PC-3 (cell line): ENCODE measurements around the gene LYRM4. TPM values are rescaled to one million over a fixed set of nuclear protein-coding genes. Genes with fewer than 3 reads are reported as not detected.

Experiments
- ATAC-seq: fragments of 200-7000 bp; cut with Tn5 transposase; 2 replicates; pipeline ENCODE4 v1.9.1; 2020; ENCODE audit warnings: mild to moderate bottlenecking, moderate library complexity
- BruUV-seq: library from RNA; stranded (reverse); fragments of 400-500 nt; replicated peaks from 2 replicates; lab custom pipeline; 2021; lab: Mats Ljungman, UMichigan
- CTCF ChIA-PET: fragments of 300-600 bp; sonication (Branson Sonifier 250); formaldehyde crosslinking; loops from one replicate; lab custom pipeline; 2022; ENCODE audit warnings: antibody characterized with exemption; lab: Charles Lee
- POLR2A ChIA-PET: fragments of 300-600 bp; sonication (Branson Sonifier 250); formaldehyde crosslinking; loops from one replicate; lab custom pipeline; 2022; ENCODE audit warnings: antibody characterized with exemption; ENCODE audit not compliant: unreplicated experiment; lab: Charles Lee
- DNase-seq: peaks from one replicate; pipeline ENCODE4 v3.0.0-alpha.2; 2015
- H2AFZ ChIP-seq: fragments of 300-600 bp; sonication (generic); 2 replicates; pipeline ENCODE4 v1.6.0; 2016; ENCODE audit warnings: antibody characterized with exemption, low read length
- H3F3A ChIP-seq: fragments of 300-600 bp; sonication (generic); one replicate; pipeline ENCODE4 v1.6.0; 2017; ENCODE audit warnings: antibody characterized with exemption, low read length, control low read depth, mild to moderate bottlenecking; ENCODE audit not compliant: unreplicated experiment
- H3K27ac ChIP-seq: fragments of 300-600 bp; sonication (generic); 2 replicates; pipeline ENCODE4 v1.5.1; 2016; ENCODE audit warnings: mild to moderate bottlenecking, low read length
- H3K27me3 ChIP-seq: fragments of 300-600 bp; sonication (generic); 2 replicates; pipeline ENCODE4 v1.6.1; 2016; ENCODE audit warnings: low read length, mixed read lengths
- H3K36me3 ChIP-seq: fragments of 300-600 bp; sonication (generic); 2 replicates; pipeline ENCODE4 v1.6.1; 2016; ENCODE audit warnings: low read depth, mixed run types, low read length, mixed read lengths
- H3K4me1 ChIP-seq: fragments of 300-600 bp; sonication (generic); 2 replicates; pipeline ENCODE4 v1.5.1; 2016; ENCODE audit warnings: low read length; ENCODE audit not compliant: insufficient read depth
- H3K4me2 ChIP-seq: fragments of 300-600 bp; sonication (generic); 2 replicates; pipeline ENCODE4 v1.6.0; 2016; ENCODE audit warnings: low read length
- H3K4me3 ChIP-seq: fragments of 300-600 bp; sonication (generic); 2 replicates; pipeline ENCODE4 v1.5.1; 2016; ENCODE audit warnings: mild to moderate bottlenecking, low read length, mixed read lengths
- H3K79me2 ChIP-seq: fragments of 300-600 bp; sonication (generic); 2 replicates; pipeline ENCODE4 v1.6.1; 2017; ENCODE audit warnings: low read length, mixed read lengths
- H3K9ac ChIP-seq: fragments of 300-600 bp; sonication (generic); 2 replicates; pipeline ENCODE4 v1.6.0; 2016; ENCODE audit warnings: mild to moderate bottlenecking, low read length
- H3K9me2 ChIP-seq: fragments of 300-600 bp; sonication (generic); replicated peaks from 2 replicates; pipeline ENCODE4 v1.6.1; 2016; ENCODE audit warnings: mixed run types, low read length, mixed read lengths
- H3K9me3 ChIP-seq: fragments of 300-600 bp; sonication (generic); 2 replicates; pipeline ENCODE4 v1.6.1; 2016; ENCODE audit warnings: low read length, mixed read lengths
- H4K20me1 ChIP-seq: fragments of 300-600 bp; sonication (generic); 2 replicates; pipeline ENCODE4 v1.6.1; 2016; ENCODE audit warnings: low read length, mixed read lengths
- EZH2 ChIP-seq: fragments of 300-600 bp; sonication (generic); IDR thresholded peaks from one replicate; pipeline ENCODE4 v1.6.1; 2017; ENCODE audit warnings: antibody characterized with exemption, mild to moderate bottlenecking, low read length; ENCODE audit not compliant: unreplicated experiment
- EZH2phosphoT487 ChIP-seq: fragments of 300-600 bp; sonication (generic); IDR thresholded peaks from 2 replicates; pipeline ENCODE4 v1.6.1; 2018; ENCODE audit warnings: mild to moderate bottlenecking, antibody characterized with exemption, low read length, borderline replicate concordance
- intact Hi-C: fragments of 100-400 bp; cut with micrococcal nuclease; formaldehyde crosslinking; loops from 2 replicates; pipeline ENCODE4 v1.9.0; 2023
- total RNA-seq: library from RNA; depleted of rRNA; stranded (reverse); fragments of >200 nt; gene quantifications from 2 replicates; pipeline ENCODE4 v1.2.3, GENCODE V29; 2014
- TF ChIP-seq, protein P1 (sequence below): fragments of 300-600 bp; sonication (generic); conservative IDR thresholded peaks from 2 replicates; pipeline ENCODE4 v1.5.1; 2017; ENCODE audit warnings: antibody characterized with exemption, low read depth, mild to moderate bottlenecking, low read length

Gene LYRM4
- total RNA-seq, 1 experiment from 2014 or later, result 27.7 TPM

DNA sequence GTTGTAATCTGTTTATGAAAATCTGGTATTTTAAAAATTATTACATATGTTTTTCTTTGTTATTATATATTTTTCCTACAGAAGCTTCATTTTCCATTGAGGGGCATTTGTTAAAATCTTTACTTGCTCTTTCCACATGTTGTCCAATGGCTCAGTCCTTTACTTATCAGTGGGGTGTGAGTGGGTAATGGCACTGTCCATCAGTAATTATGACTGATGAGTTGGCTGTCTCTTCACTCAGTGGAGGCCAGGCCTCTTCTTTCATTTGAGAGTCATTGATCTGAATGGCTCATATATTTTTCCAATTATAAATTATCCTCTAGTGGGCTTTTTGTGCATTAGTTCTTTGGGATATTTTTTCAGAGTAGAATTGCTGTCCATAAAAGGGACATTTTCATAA lies 46.3 kb upstream of the LYRM4 start:
- Histone ChIP-seq H3K9me2 (no peaks in the 10 kb centered on the region), H3K9me3 (no peaks in the 10 kb centered on the region), H3K36me3 (no peaks in the 10 kb centered on the region), H3K4me2 (no peak overlapping the region), H3K9ac (no peak overlapping the region), H3K79me2 (peaks cover 17% of the 10 kb centered on the region), H3F3A (no peaks in the 10 kb centered on the region), H3K27me3 (no peaks in the 10 kb centered on the region), H3K27ac (peak overlapping the region; percentile 68; the same call in 1 of the 2 replicates), H2AFZ (no peak overlapping the region), H4K20me1 (no peaks in the 10 kb centered on the region), H3K4me1 (peaks cover 22% of the 10 kb centered on the region), H3K4me3 (no peak overlapping the region)
- CTCF ChIA-PET, result no interaction called here
- DNase-seq (no peak), ATAC-seq (no peak)
- POLR2A ChIA-PET, result interaction anchor here (0.6 kb wide), 1 partner anchor 162 kb away, joined by 6 read pairs; no protein-coding TSS in a partner anchor
- TF ChIP-seq EZH2phosphoT487 (no peak), EZH2 (no peak)
- TF ChIP-seq, protein P1, sequence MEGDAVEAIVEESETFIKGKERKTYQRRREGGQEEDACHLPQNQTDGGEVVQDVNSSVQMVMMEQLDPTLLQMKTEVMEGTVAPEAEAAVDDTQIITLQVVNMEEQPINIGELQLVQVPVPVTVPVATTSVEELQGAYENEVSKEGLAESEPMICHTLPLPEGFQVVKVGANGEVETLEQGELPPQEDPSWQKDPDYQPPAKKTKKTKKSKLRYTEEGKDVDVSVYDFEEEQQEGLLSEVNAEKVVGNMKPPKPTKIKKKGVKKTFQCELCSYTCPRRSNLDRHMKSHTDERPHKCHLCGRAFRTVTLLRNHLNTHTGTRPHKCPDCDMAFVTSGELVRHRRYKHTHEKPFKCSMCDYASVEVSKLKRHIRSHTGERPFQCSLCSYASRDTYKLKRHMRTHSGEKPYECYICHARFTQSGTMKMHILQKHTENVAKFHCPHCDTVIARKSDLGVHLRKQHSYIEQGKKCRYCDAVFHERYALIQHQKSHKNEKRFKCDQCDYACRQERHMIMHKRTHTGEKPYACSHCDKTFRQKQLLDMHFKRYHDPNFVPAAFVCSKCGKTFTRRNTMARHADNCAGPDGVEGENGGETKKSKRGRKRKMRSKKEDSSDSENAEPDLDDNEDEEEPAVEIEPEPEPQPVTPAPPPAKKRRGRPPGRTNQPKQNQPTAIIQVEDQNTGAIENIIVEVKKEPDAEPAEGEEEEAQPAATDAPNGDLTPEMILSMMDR, result no peak
- intact Hi-C loops, result loop anchor here (5.0 kb wide), 1 partner anchor 70 kb away; no protein-coding TSS in a partner anchor
- BruUV-seq, result no TSS peak

- H3K4me2 ChIP-seq, result 0 out of 2 replicates have a peak overlapping the region, but pooled peaks have one; percentile 2
- H3K27ac ChIP-seq, result peak overlapping the region; percentile 6; the same call in 1 of the 2 replicates
- no peaks in the 10 kb centered on the region for H3F3A ChIP-seq
- no peak for TF ChIP-seq EZH2
- no peak for TF ChIP-seq EZH2phosphoT487
- TF ChIP-seq, protein P1, result no peak
- intact Hi-C loops, result loop anchor here (5.0 kb wide), 1 partner anchor 71 kb away; no protein-coding TSS in a partner anchor
- no peak overlapping the region for H3K4me3 ChIP-seq
- H3K27me3 ChIP-seq, result no peaks in the 10 kb centered on the region
- H3K9me3 ChIP-seq, result no peaks in the 10 kb centered on the region
- ATAC-seq (peak; percentile 27; the same call in 1 of the 2 replicates), DNase-seq (peak; percentile 19)
- no peak overlapping the region for H3K9ac ChIP-seq
- no TSS peak for BruUV-seq
- H2AFZ ChIP-seq, result no peak overlapping the region
- peaks cover 22% of the 10 kb centered on the region for H3K4me1 ChIP-seq
- H4K20me1 ChIP-seq, result no peaks in the 10 kb centered on the region
- CTCF ChIA-PET, result no interaction called here
- POLR2A ChIA-PET, result no interaction called here
- H3K9me2 ChIP-seq, result no peaks in the 10 kb centered on the region
- H3K79me2 ChIP-seq, result peaks cover 17% of the 10 kb centered on the region
- H3K36me3 ChIP-seq, result no peaks in the 10 kb centered on the region
These were observed 45.3 kb upstream of the LYRM4 start for GRCh38 chr6:5305968-5306626.

DNA sequence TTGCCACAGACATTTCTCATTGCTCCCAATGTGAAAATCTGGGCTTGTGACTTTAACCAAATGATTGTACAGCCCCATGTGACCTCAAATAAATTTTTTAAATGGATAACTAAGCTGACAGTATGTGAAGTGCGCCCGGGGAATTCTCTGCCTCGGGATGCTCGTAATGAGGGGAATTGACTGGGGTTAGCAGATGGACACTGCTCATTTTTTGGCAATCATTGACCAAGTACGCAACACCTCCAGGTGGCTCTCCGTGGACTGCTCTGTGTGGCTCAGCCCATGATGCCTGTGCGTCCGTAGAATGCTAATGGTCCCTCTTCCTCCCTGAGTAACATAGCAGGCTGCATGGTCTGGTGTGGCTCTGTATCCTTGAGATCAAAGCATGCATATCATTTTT lies 42.9 kb upstream of the LYRM4 start:
- peaks cover 22% of the 10 kb centered on the region for H3K79me2 ChIP-seq

More for the DNA sequence above, 42.9 kb upstream of the LYRM4 start:
- BruUV-seq, result no TSS peak
- Histone ChIP-seq H3K4me2 (no peak overlapping the region), H3K27ac (no peak overlapping the region), H3K9me2 (no peaks in the 10 kb centered on the region), H3K4me3 (no peak overlapping the region), H3K4me1 (peaks cover 22% of the 10 kb centered on the region), H3K36me3 (no peaks in the 10 kb centered on the region), H3K9me3 (no peaks in the 10 kb centered on the region), H3K9ac (no peak overlapping the region), H3F3A (no peaks in the 10 kb centered on the region), H3K27me3 (no peaks in the 10 kb centered on the region), H2AFZ (no peak overlapping the region), H4K20me1 (no peaks in the 10 kb centered on the region)
- TF ChIP-seq EZH2phosphoT487 (no peak), EZH2 (no peak)
- ChIA-PET CTCF (interaction anchor here (0.7 kb wide), 1 partner anchor 160 kb away, joined by 3 read pairs; no protein-coding TSS in a partner anchor), POLR2A (no interaction called here)
- DNase-seq (no peak), ATAC-seq (no peak)
- intact Hi-C loops, result loop anchor here (1.0 kb wide), 1 partner anchor 160 kb away; no protein-coding TSS in a partner anchor
